Endothelial cell (in vitro differentiated cells): Measurements from ENCODE around the gene SLC7A11. TPM values are rescaled to one million over a fixed set of nuclear protein-coding genes. Genes with fewer than 3 reads are reported as not detected.

Experiments
- DNase-seq: peaks from one replicate; pipeline ENCODE4 v3.0.0; 2021; ENCODE audit warnings: low spot score
- H3K27ac Mint-ChIP-seq: one replicate; pipeline ENCODE4 v1.8.0; 2021; ENCODE audit warnings: mixed read lengths, inconsistent platforms; ENCODE audit not compliant: unreplicated experiment
- H3K27me3 Mint-ChIP-seq: one replicate; pipeline ENCODE4 v1.8.0; 2021; ENCODE audit warnings: mild to moderate bottlenecking, moderate library complexity, mixed read lengths, inconsistent platforms; ENCODE audit not compliant: unreplicated experiment
- H3K36me3 Mint-ChIP-seq: one replicate; pipeline ENCODE4 v1.8.0; 2021; ENCODE audit warnings: mild to moderate bottlenecking, low read depth, mixed read lengths, inconsistent platforms; ENCODE audit not compliant: unreplicated experiment
- H3K4me1 Mint-ChIP-seq: one replicate; pipeline ENCODE4 v1.8.0; 2021; ENCODE audit warnings: mild to moderate bottlenecking, mixed read lengths, inconsistent platforms; ENCODE audit not compliant: unreplicated experiment
- H3K4me3 Mint-ChIP-seq: one replicate; pipeline ENCODE4 v1.8.0; 2021; ENCODE audit warnings: mild to moderate bottlenecking, mixed read lengths, inconsistent platforms; ENCODE audit not compliant: unreplicated experiment
- H3K9me3 Mint-ChIP-seq: one replicate; pipeline ENCODE4 v1.8.0; 2021; ENCODE audit warnings: mixed read lengths, inconsistent platforms; ENCODE audit not compliant: unreplicated experiment
- CTCF ChIP-seq: fragments of 200-600 bp; sonication (generic); IDR thresholded peaks from one replicate; pipeline ENCODE4 v1.5.0; 2021; ENCODE audit warnings: antibody characterized with exemption; ENCODE audit not compliant: unreplicated experiment
- total RNA-seq: library from RNA; stranded (reverse); fragmentation: NEBNext Ultra II Directional; extraction: Animal tissue kit (Norgen Biotek cat#: 25700); gene quantifications from one replicate; pipeline ENCODE4 v1.2.1, GENCODE V29; 2021; ENCODE audit not compliant: unreplicated experiment

SLC7A11 gene
- total RNA-seq, 1 donor from 2014 or later: 5.1 TPM

GRCh38 chr4:138205531-138206233 lies 36.5 kb downstream of the SLC7A11 start:
- H3K27me3 Mint-ChIP-seq: no peaks in the 10 kb centered on the region
- DNase-seq: no peak
- no peaks in the 10 kb centered on the region for H3K36me3 Mint-ChIP-seq
- no peaks in the 10 kb centered on the region for H3K9me3 Mint-ChIP-seq
- TF ChIP-seq CTCF: no peak
- H3K27ac Mint-ChIP-seq: peak overlapping the region; percentile 10
- no peak overlapping the region for H3K4me3 Mint-ChIP-seq
- H3K4me1 Mint-ChIP-seq: peaks cover 3% of the 10 kb centered on the region

GRCh38 chr4:138204507-138204906 lies 37.6 kb downstream of the SLC7A11 start:
- no peak for DNase-seq
- Mint-ChIP-seq H3K4me1 (peaks cover 7% of the 10 kb centered on the region), H3K4me3 (no peak overlapping the region), H3K36me3 (no peaks in the 10 kb centered on the region), H3K27me3 (no peaks in the 10 kb centered on the region), H3K27ac (no peak overlapping the region), H3K9me3 (no peaks in the 10 kb centered on the region)
- no peak for TF ChIP-seq CTCF

- H3K36me3 Mint-ChIP-seq: no peaks in the 10 kb centered on the region
- TF ChIP-seq CTCF: no peak
- H3K4me1 Mint-ChIP-seq: peaks cover 14% of the 10 kb centered on the region
- no peaks in the 10 kb centered on the region for H3K27me3 Mint-ChIP-seq
- no peaks in the 10 kb centered on the region for H3K9me3 Mint-ChIP-seq
- no peak overlapping the region for H3K27ac Mint-ChIP-seq
- no peak for DNase-seq
- no peak overlapping the region for H3K4me3 Mint-ChIP-seq
Observed at GRCh38 chr4:138202686-138203085, 39.5 kb downstream of the SLC7A11 start.

GRCh38 chr4:138200236-138200590 lies 41.9 kb downstream of the SLC7A11 start:
- TF ChIP-seq CTCF: no peak
- H3K9me3 Mint-ChIP-seq: no peaks in the 10 kb centered on the region
- no peaks in the 10 kb centered on the region for H3K36me3 Mint-ChIP-seq
- no peak for DNase-seq
- H3K27me3 Mint-ChIP-seq: no peaks in the 10 kb centered on the region
- H3K4me3 Mint-ChIP-seq: no peak overlapping the region
- peaks cover 14% of the 10 kb centered on the region for H3K4me1 Mint-ChIP-seq
- peak overlapping the region; percentile 4 for H3K27ac Mint-ChIP-seq

GRCh38 chr4:138199568-138200235 lies 42.4 kb downstream of the SLC7A11 start:
- TF ChIP-seq CTCF: no peak
- Mint-ChIP-seq H3K4me3 (no peak overlapping the region), H3K27ac (peak overlapping the region; percentile 69), H3K4me1 (peaks cover 14% of the 10 kb centered on the region), H3K9me3 (no peaks in the 10 kb centered on the region), H3K36me3 (no peaks in the 10 kb centered on the region), H3K27me3 (no peaks in the 10 kb centered on the region)
- no peak for DNase-seq
